H9 (cell line): ENCODE data around the gene PLXNA4. TPM values are rescaled to one million over a fixed set of nuclear protein-coding genes. Genes with fewer than 3 reads are reported as not detected.

Experiments
- DNase-seq: peaks from one replicate; pipeline ENCODE4 v3.0.0-alpha.2; 2017
- H2AFZ ChIP-seq: one replicate; pipeline ENCODE4 v1.6.1; 2013; ENCODE audit warnings: mild to moderate bottlenecking, low read length, control low read depth, moderate library complexity
- H2AK5ac ChIP-seq: 2 replicates; pipeline ENCODE4 v1.6.1; 2013; ENCODE audit warnings: low read length, control low read depth, mixed read lengths; ENCODE audit not compliant: insufficient read length
- H2BK120ac ChIP-seq: one replicate; pipeline ENCODE4 v1.6.1; 2013; ENCODE audit warnings: low read depth, mild to moderate bottlenecking, low read length, control low read depth, inconsistent platforms; ENCODE audit not compliant: poor library complexity, severe bottlenecking
- H2BK12ac ChIP-seq: 2 replicates; pipeline ENCODE4 v1.6.1; 2013; ENCODE audit warnings: low read length, control low read depth, mixed read lengths, low read depth; ENCODE audit not compliant: insufficient read length
- H2BK15ac ChIP-seq: 2 replicates; pipeline ENCODE4 v1.6.1; 2013; ENCODE audit warnings: low read depth, low read length, control low read depth
- H2BK20ac ChIP-seq: one replicate; pipeline ENCODE4 v1.6.1; 2013; ENCODE audit warnings: low read depth, mild to moderate bottlenecking, low read length, control low read depth, inconsistent platforms; ENCODE audit not compliant: poor library complexity, severe bottlenecking
- H2BK5ac ChIP-seq: 2 replicates; pipeline ENCODE4 v1.6.1; 2013; ENCODE audit warnings: low read length, control low read depth, mixed read lengths; ENCODE audit not compliant: insufficient read length
- H3K14ac ChIP-seq: 2 replicates; pipeline ENCODE4 v1.6.1; 2013; ENCODE audit warnings: low read length, control low read depth; ENCODE audit not compliant: insufficient read depth
- H3K18ac ChIP-seq: 2 replicates; pipeline ENCODE4 v1.6.1; 2013; ENCODE audit warnings: low read depth, mild to moderate bottlenecking, mixed read lengths, low read length, control low read depth; ENCODE audit not compliant: insufficient read length
- H3K23ac ChIP-seq: 2 replicates; pipeline ENCODE4 v1.6.1; 2013; ENCODE audit warnings: low read length, control low read depth, mixed read lengths, low read depth; ENCODE audit not compliant: insufficient read length
- H3K23me2 ChIP-seq: 2 replicates; pipeline ENCODE4 v1.6.1; 2013; ENCODE audit warnings: low read depth, mild to moderate bottlenecking, mixed read lengths, low read length, control low read depth; ENCODE audit not compliant: insufficient read length, poor library complexity, severe bottlenecking
- H3K27ac ChIP-seq: 2 replicates; pipeline ENCODE4 v1.5.1; 2013; ENCODE audit warnings: low read length, control low read depth, mixed read lengths, low read depth; ENCODE audit not compliant: insufficient read length
- H3K27me3 ChIP-seq: 2 replicates; pipeline ENCODE4 v1.6.1; 2013; ENCODE audit warnings: low read length, control low read depth, inconsistent platforms; ENCODE audit not compliant: insufficient read depth
- H3K4ac ChIP-seq: 2 replicates; pipeline ENCODE4 v1.6.1; 2013; ENCODE audit warnings: low read depth, mild to moderate bottlenecking, control low read depth, inconsistent platforms, low read length, moderate library complexity
- H3K4me1 ChIP-seq: 2 replicates; pipeline ENCODE4 v1.6.1; 2013; ENCODE audit warnings: low read length, control low read depth, inconsistent platforms; ENCODE audit not compliant: insufficient read depth
- H3K4me2 ChIP-seq: 2 replicates; pipeline ENCODE4 v1.6.1; 2013; ENCODE audit warnings: low read length, control low read depth, mixed read lengths; ENCODE audit not compliant: insufficient read length, insufficient read depth
- H3K56ac ChIP-seq: 2 replicates; pipeline ENCODE4 v1.6.1; 2013; ENCODE audit warnings: low read depth, mild to moderate bottlenecking, mixed read lengths, low read length, control low read depth; ENCODE audit not compliant: insufficient read length
- H3K79me1 ChIP-seq: 2 replicates; pipeline ENCODE4 v1.6.1; 2013; ENCODE audit warnings: low read depth, mild to moderate bottlenecking, moderate library complexity, low read length, control low read depth, inconsistent platforms; ENCODE audit not compliant: insufficient read depth, poor library complexity, severe bottlenecking
- H3K79me2 ChIP-seq: 2 replicates; pipeline ENCODE4 v1.6.1; 2013; ENCODE audit warnings: low read length, control low read depth, inconsistent platforms; ENCODE audit not compliant: insufficient read depth
- H3K9ac ChIP-seq: 2 replicates; pipeline ENCODE4 v1.6.1; 2013; ENCODE audit warnings: low read length, control low read depth, mixed read lengths; ENCODE audit not compliant: insufficient read length; ENCODE audit errors: extremely low read depth
- H3K9me3 ChIP-seq: one replicate; pipeline ENCODE4 v1.6.1; 2013; ENCODE audit warnings: low read depth, low read length, inconsistent platforms; ENCODE audit not compliant: control insufficient read depth
- H3T11ph ChIP-seq: one replicate; pipeline ENCODE4 v1.6.1; 2013; ENCODE audit warnings: mild to moderate bottlenecking, low read length, control low read depth, inconsistent platforms
- H4K20me1 ChIP-seq: one replicate; pipeline ENCODE4 v1.6.1; 2013; ENCODE audit not compliant: control insufficient read depth, insufficient read length, insufficient read depth
- H4K5ac ChIP-seq: 2 replicates; pipeline ENCODE4 v1.6.1; 2013; ENCODE audit warnings: low read depth, mild to moderate bottlenecking, mixed read lengths, low read length, control low read depth; ENCODE audit not compliant: insufficient read length
- H4K8ac ChIP-seq: replicated peaks from 2 replicates; pipeline ENCODE4 v1.6.1; 2013; ENCODE audit warnings: low read length, control low read depth, mixed read lengths, low read depth; ENCODE audit not compliant: insufficient read length
- H4K91ac ChIP-seq: 2 replicates; pipeline ENCODE4 v1.6.1; 2013; ENCODE audit warnings: low read depth, mild to moderate bottlenecking, moderate library complexity, mixed read lengths, low read length, control low read depth; ENCODE audit not compliant: insufficient read length
- H3K27ac Mint-ChIP-seq, 3 experiments: 2 replicates in 2 of 3; 3 replicates in 1 of 3; pipeline ENCODE4 v1.8.0; 2020 to 2021; ENCODE audit warnings: mixed read lengths in 3 of 3, mild to moderate bottlenecking in 1 of 3, moderate library complexity in 1 of 3
- H3K27me3 Mint-ChIP-seq: 2 replicates; pipeline ENCODE4 v1.8.0; 2021; ENCODE audit warnings: low read depth, mild to moderate bottlenecking, moderate library complexity, mixed read lengths
- H3K36me3 Mint-ChIP-seq, 3 experiments: 2 replicates in 2 of 3; 3 replicates in 1 of 3; pipeline ENCODE4 v1.8.0; 2020 to 2021; ENCODE audit warnings: low read depth in 3 of 3, mixed read lengths in 3 of 3; ENCODE audit not compliant: insufficient read depth in 1 of 3
- H3K4me1 Mint-ChIP-seq, 2 experiments: 2 replicates each; pipeline ENCODE4 v1.8.0; 2020; ENCODE audit warnings: mixed read lengths in 2 of 2
- H3K4me3 Mint-ChIP-seq, 2 experiments: 2 replicates in 1 of 2; 3 replicates in 1 of 2; pipeline ENCODE4 v1.8.0; 2020 to 2021; ENCODE audit warnings: mild to moderate bottlenecking in 2 of 2, mixed read lengths in 2 of 2, moderate library complexity in 1 of 2
- H3K9me3 Mint-ChIP-seq, 2 experiments: 2 replicates in 1 of 2; 3 replicates in 1 of 2; pipeline ENCODE4 v1.8.0; 2020; ENCODE audit warnings: mild to moderate bottlenecking in 2 of 2, mixed read lengths in 2 of 2, moderate library complexity in 1 of 2
- CTCF ChIP-seq: fragments of 200-600 bp; sonication (generic); conservative IDR thresholded peaks from 3 replicates; pipeline ENCODE4 v1.8.0; 2021; ENCODE audit warnings: antibody characterized with exemption, mild to moderate bottlenecking
- WGBS: extraction: QIAGEN DNeasy Blood & Tissue Kit; methylation state at CpG from one replicate; pipeline ENCODE4 v1.1.7; 2013; ENCODE audit warnings: missing lambda C conversion rate, low lambda C conversion rate, mixed read lengths; ENCODE audit not compliant: insufficient read length; ENCODE audit errors: extremely low coverage; 5-methylcytosine and 5-hydroxymethylcytosine counted together
- total RNA-seq: library from RNA; stranded (reverse); gene quantifications from 2 replicates; pipeline ENCODE4 v1.2.1, GENCODE V29; 2021

PLXNA4 gene
- total RNA-seq, 1 experiment from 2014 or later = 0.35 TPM

- Histone ChIP-seq H3K56ac (no peak overlapping the region), H3K27me3 (no peaks in the 10 kb centered on the region), H2BK20ac (no peak overlapping the region), H3K14ac (0 out of 2 replicates have a peak overlapping the region, but pooled peaks have one; percentile 5), H3K23ac (no peak overlapping the region), H4K8ac (no peak overlapping the region), H4K20me1 (no peaks in the 10 kb centered on the region), H2BK15ac (no peak overlapping the region), H2BK5ac (no peak overlapping the region), H3T11ph (no peak overlapping the region), H3K4me1 (no peaks in the 10 kb centered on the region; the same call in 1 of the 2 replicates), H3K9me3 (no peaks in the 10 kb centered on the region), H3K9ac (no peak overlapping the region), H3K18ac (peak overlapping the region; percentile 11), H3K79me1 (no peaks in the 10 kb centered on the region), H4K91ac (no peak overlapping the region), H3K4ac (no peak overlapping the region), H2BK12ac (no peak overlapping the region), H2AK5ac (no peak overlapping the region), H2BK120ac (no peak overlapping the region), H3K79me2 (no peaks in the 10 kb centered on the region), H4K5ac (no peak overlapping the region), H3K4me2 (no peak overlapping the region), H3K27ac (no peak overlapping the region), H3K23me2 (peaks cover 4% of the 10 kb centered on the region), H2AFZ (no peak overlapping the region)
- peaks cover 6% of the 10 kb centered on the region for H3K27me3 Mint-ChIP-seq
- peaks cover 20 to 29% of the 10 kb centered on the region in 2 experiments for H3K4me1 Mint-ChIP-seq
- no CpG with 5 or more reads among the region's 2 CpGs for WGBS
- no peak overlapping the region for H3K4me3 Mint-ChIP-seq
- peaks cover 0 to 3% (median 2%) of the 10 kb centered on the region in 3 experiments; a peak in 4 of 7 replicates for H3K36me3 Mint-ChIP-seq
- TF ChIP-seq CTCF = no peak
- H3K27ac Mint-ChIP-seq = peak overlapping the region in 1 of 3 experiments; percentile 23; a peak in 1 of 7 replicates
- no peak for DNase-seq
- H3K9me3 Mint-ChIP-seq = no peaks in the 10 kb centered on the region
Observed at GRCh38 chr7:132424277-132424676, 152.0 kb downstream of the PLXNA4 start.
